ENCODE results near the gene BRCC3. TPM values are rescaled to one million over a fixed set of nuclear protein-coding genes. Genes with fewer than 3 reads are reported as not detected.

BRCC3 gene
- total and polyA plus RNA-seq, 2 experiments from 2014 or later: 8.1 to 27.1 TPM

GRCh38 chrX:155031657-155032056, 39.7 kb upstream of the BRCC3 start:
- peaks cover 76% of the 10 kb centered on the region for H3K79me2 ChIP-seq (ENCODE audit: insufficient read depth)
- no peaks in the 10 kb centered on the region for H3K9me2 ChIP-seq (ENCODE audit: insufficient read depth)
- DNase-seq: no peak
- H3F3A ChIP-seq (ENCODE audit: insufficient read depth): peaks cover 18% of the 10 kb centered on the region; the same call in 1 of the 2 replicates
- H3K36me3 ChIP-seq (ENCODE audit: low read depth): peaks cover 7% of the 10 kb centered on the region; the same call in 1 of the 2 replicates
- H3K4me3 ChIP-seq: no peak overlapping the region
- no peaks in the 10 kb centered on the region for H4K20me1 ChIP-seq (ENCODE audit: insufficient read depth)
- WGBS, 2 experiments (ENCODE audit: low coverage in 1 of 2, low lambda C conversion rate in 2 of 2, missing lambda C conversion rate in 2 of 2): 66 to 79% methylated on average over 3 of the region's 5 CpGs
- H3K27me3 ChIP-seq (replicated peaks; ENCODE audit: insufficient read depth): no peaks in the 10 kb centered on the region
- H3K9me3 ChIP-seq (ENCODE audit: low read depth): no peaks in the 10 kb centered on the region
- no peak overlapping the region for H3K27ac ChIP-seq
- no peak for TF ChIP-seq EZH2phosphoT487 (IDR thresholded peaks at IDR 0.05; ENCODE audit: insufficient read depth, low read depth)
- TF ChIP-seq EZH2 (IDR thresholded peaks at IDR 0.05; ENCODE audit: insufficient read depth, poor library complexity, severe bottlenecking): no peak
- H3K4me1 ChIP-seq (ENCODE audit: insufficient read depth): peaks cover 16% of the 10 kb centered on the region
- in situ Hi-C loops (cut with MboI): no loop called here
- no peak overlapping the region for H3K4me2 ChIP-seq (ENCODE audit: unreplicated experiment)
- no peak overlapping the region for H2AFZ ChIP-seq
- no peak overlapping the region for H3K9ac ChIP-seq

GRCh38 chrX:155035688-155036087, 35.6 kb upstream of the BRCC3 start:
- Histone ChIP-seq H3K27ac (no peak overlapping the region), H3K9me2 (ENCODE audit: insufficient read depth) (no peaks in the 10 kb centered on the region), H2AFZ (no peak overlapping the region), H3F3A (ENCODE audit: insufficient read depth) (no peaks in the 10 kb centered on the region), H3K4me3 (no peak overlapping the region), H3K9ac (no peak overlapping the region), H4K20me1 (ENCODE audit: insufficient read depth) (no peaks in the 10 kb centered on the region), H3K79me2 (ENCODE audit: insufficient read depth) (peaks cover 89% of the 10 kb centered on the region), H3K9me3 (ENCODE audit: low read depth) (no peaks in the 10 kb centered on the region), H3K36me3 (ENCODE audit: low read depth) (peaks cover 7% of the 10 kb centered on the region; the same call in 1 of the 2 replicates), H3K4me1 (ENCODE audit: insufficient read depth) (no peaks in the 10 kb centered on the region), H3K27me3 (replicated peaks; ENCODE audit: insufficient read depth) (no peaks in the 10 kb centered on the region), H3K4me2 (ENCODE audit: unreplicated experiment) (no peak overlapping the region)
- WGBS, 2 experiments (ENCODE audit: low coverage in 1 of 2, low lambda C conversion rate in 2 of 2, missing lambda C conversion rate in 2 of 2): 97 to 100% methylated on average over 4 of the region's 4 CpGs
- in situ Hi-C loops (cut with MboI): no loop called here
- DNase-seq: no peak
- no peak for TF ChIP-seq EZH2 (IDR thresholded peaks at IDR 0.05; ENCODE audit: insufficient read depth, poor library complexity, severe bottlenecking)
- no peak for TF ChIP-seq EZH2phosphoT487 (IDR thresholded peaks at IDR 0.05; ENCODE audit: insufficient read depth, low read depth)

DNA sequence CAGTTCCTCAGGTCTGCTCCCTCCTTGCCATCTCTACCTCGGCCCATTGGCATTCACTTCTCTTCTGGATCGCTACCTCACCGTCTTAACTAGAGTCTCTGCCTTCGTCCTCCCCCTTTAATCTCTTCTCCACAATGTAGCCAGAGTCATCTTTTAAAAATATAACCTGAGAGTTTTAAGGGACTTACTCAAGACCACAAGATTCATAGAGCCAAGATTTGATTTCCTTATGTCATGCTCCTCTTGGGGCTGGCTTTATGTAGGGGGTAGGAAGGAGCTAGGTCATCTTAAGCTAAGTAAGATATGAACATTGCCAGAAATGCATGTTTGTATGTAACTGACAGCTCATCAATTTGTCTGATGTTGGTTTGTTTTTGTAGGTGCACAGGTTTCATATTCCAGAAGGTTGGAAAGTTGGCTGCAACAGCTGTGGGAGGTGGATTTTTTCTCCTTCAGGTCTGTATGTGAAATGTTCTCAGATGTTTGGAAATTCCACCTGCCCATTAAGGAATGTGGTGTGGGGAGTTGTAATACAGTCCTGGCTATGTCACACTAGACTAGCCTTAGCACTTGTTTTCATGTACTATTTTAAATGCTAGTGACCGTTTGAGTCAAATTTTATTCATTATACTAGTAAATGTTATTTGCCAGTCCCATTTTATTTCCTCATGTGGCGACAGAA, 25.0 kb upstream of the BRCC3 start:
- no peak overlapping the region for H3K4me3 ChIP-seq
- 0 out of 2 replicates have a peak, but pooled peaks cover 7% of the 10 kb centered on the region for H3F3A ChIP-seq (ENCODE audit: insufficient read depth)
- no peaks in the 10 kb centered on the region for H4K20me1 ChIP-seq (ENCODE audit: insufficient read depth)
- H3K9me2 ChIP-seq (ENCODE audit: insufficient read depth): no peaks in the 10 kb centered on the region
- in situ Hi-C loops (cut with MboI): no loop called here
- no peaks in the 10 kb centered on the region for H3K36me3 ChIP-seq (ENCODE audit: low read depth)
- H3K27me3 ChIP-seq (replicated peaks; ENCODE audit: insufficient read depth): no peaks in the 10 kb centered on the region
- peaks cover 14% of the 10 kb centered on the region for H3K79me2 ChIP-seq (ENCODE audit: insufficient read depth)
- no peaks in the 10 kb centered on the region for H3K9me3 ChIP-seq (ENCODE audit: low read depth)
- WGBS, 2 experiments (ENCODE audit: low coverage in 1 of 2, low lambda C conversion rate in 2 of 2, missing lambda C conversion rate in 2 of 2): 85 to 100% methylated on average over 5 to 6 of the region's 6 CpGs
- H3K9ac ChIP-seq: no peak overlapping the region
- TF ChIP-seq EZH2phosphoT487 (IDR thresholded peaks at IDR 0.05; ENCODE audit: insufficient read depth, low read depth): no peak
- TF ChIP-seq EZH2 (IDR thresholded peaks at IDR 0.05; ENCODE audit: insufficient read depth, poor library complexity, severe bottlenecking): no peak
- no peak overlapping the region for H2AFZ ChIP-seq
- no peak overlapping the region for H3K27ac ChIP-seq
- no peak overlapping the region for H3K4me2 ChIP-seq (ENCODE audit: unreplicated experiment)
- H3K4me1 ChIP-seq (ENCODE audit: insufficient read depth): peaks cover 3% of the 10 kb centered on the region; the same call in 1 of the 2 replicates
- no peak for DNase-seq

GRCh38 chrX:155046811-155047528, 24.3 kb upstream of the BRCC3 start:
- Histone ChIP-seq H3K4me1 (ENCODE audit: insufficient read depth) (peaks cover 3% of the 10 kb centered on the region; the same call in 1 of the 2 replicates), H3K4me2 (ENCODE audit: unreplicated experiment) (no peak overlapping the region), H3F3A (ENCODE audit: insufficient read depth) (0 out of 2 replicates have a peak, but pooled peaks cover 7% of the 10 kb centered on the region), H3K79me2 (ENCODE audit: insufficient read depth) (peaks cover 14% of the 10 kb centered on the region), H3K36me3 (ENCODE audit: low read depth) (no peaks in the 10 kb centered on the region), H3K4me3 (no peak overlapping the region), H4K20me1 (ENCODE audit: insufficient read depth) (no peaks in the 10 kb centered on the region), H3K9me3 (ENCODE audit: low read depth) (no peaks in the 10 kb centered on the region), H3K9ac (no peak overlapping the region), H2AFZ (no peak overlapping the region), H3K27ac (no peak overlapping the region), H3K9me2 (ENCODE audit: insufficient read depth) (no peaks in the 10 kb centered on the region), H3K27me3 (replicated peaks; ENCODE audit: insufficient read depth) (no peaks in the 10 kb centered on the region)
- WGBS, 2 experiments (ENCODE audit: low coverage in 1 of 2, low lambda C conversion rate in 2 of 2, missing lambda C conversion rate in 2 of 2): 99 to 100% methylated on average over 5 of the region's 5 CpGs
- in situ Hi-C loops (cut with MboI): no loop called here
- DNase-seq: no peak
- no peak for TF ChIP-seq EZH2 (IDR thresholded peaks at IDR 0.05; ENCODE audit: insufficient read depth, poor library complexity, severe bottlenecking)
